WTC11 (cell line): ENCODE results near the gene STK32B. TPM values are rescaled to one million over a fixed set of nuclear protein-coding genes. Genes with fewer than 3 reads are reported as not detected.

Experiments
- ATAC-seq: fragments of 200-7000 bp; cut with Tn5 transposase; 2 replicates; pipeline ENCODE4 v1.10.0; 2021; ENCODE audit warnings: mild to moderate bottlenecking, moderate library complexity
- CTCF ChIA-PET: fragments of 300-600 bp; sonication (Branson Sonifier 250); formaldehyde crosslinking; loops from one replicate; lab custom pipeline; 2021; ENCODE audit warnings: antibody characterized with exemption; lab: Charles Lee
- POLR2A ChIA-PET: fragments of 350-600 bp; sonication (Branson Sonifier 250); formaldehyde crosslinking; loops from one replicate; lab custom pipeline; 2021; ENCODE audit warnings: antibody characterized with exemption; lab: Charles Lee
- DNase-seq: peaks from one replicate; pipeline ENCODE4 v3.0.0; 2021; ENCODE audit warnings: low spot score
- H3K27ac Mint-ChIP-seq: 2 replicates; pipeline ENCODE4 v1.8.0; 2021; ENCODE audit warnings: mixed read lengths
- H3K27me3 Mint-ChIP-seq: 2 replicates; pipeline ENCODE4 v1.8.0; 2021; ENCODE audit warnings: low read depth, mild to moderate bottlenecking, moderate library complexity, mixed read lengths
- H3K36me3 Mint-ChIP-seq: 2 replicates; pipeline ENCODE4 v1.8.0; 2021; ENCODE audit warnings: mixed read lengths
- H3K4me1 Mint-ChIP-seq: 2 replicates; pipeline ENCODE4 v1.8.0; 2022; ENCODE audit warnings: mixed read lengths
- H3K4me3 Mint-ChIP-seq: 2 replicates; pipeline ENCODE4 v1.8.0; 2021; ENCODE audit warnings: mild to moderate bottlenecking, moderate library complexity, mixed read lengths
- H3K9me3 Mint-ChIP-seq: 2 replicates; pipeline ENCODE4 v1.8.0; 2021; ENCODE audit warnings: mixed read lengths
- FOXJ3 ChIP-seq: sonication (generic); formaldehyde crosslinking; IDR thresholded peaks from 2 replicates; pipeline ENCODE4 v1.9.0; 2021; ENCODE audit warnings: missing genetic modification reagents, mild to moderate bottlenecking, borderline replicate concordance
- IRF2 ChIP-seq: sonication (generic); formaldehyde crosslinking; IDR thresholded peaks from 2 replicates; pipeline ENCODE4 v1.8.0; 2022; ENCODE audit warnings: low read depth, missing genetic modification reagents, borderline replicate concordance
- JUN ChIP-seq: sonication (generic); formaldehyde crosslinking; IDR thresholded peaks from 2 replicates; pipeline ENCODE4 v1.8.0; 2023; ENCODE audit warnings: mild to moderate bottlenecking, missing genetic modification reagents
- NFE2L1 ChIP-seq: sonication (generic); formaldehyde crosslinking; IDR thresholded peaks from 2 replicates; pipeline ENCODE4 v1.8.1; 2023; ENCODE audit warnings: missing genetic modification reagents
- NR1H2 ChIP-seq: sonication (generic); formaldehyde crosslinking; IDR thresholded peaks from 2 replicates; pipeline ENCODE4 v1.9.0; 2021; ENCODE audit warnings: mild to moderate bottlenecking, moderate library complexity, missing genetic modification reagents
- OVOL2 ChIP-seq: fragments of 250-450 bp; sonication (Bioruptor Pico); IDR thresholded peaks from 2 replicates; pipeline ENCODE4 v1.9.0; 2021; ENCODE audit warnings: mild to moderate bottlenecking, borderline replicate concordance
- SMAD3 ChIP-seq: sonication (generic); formaldehyde crosslinking; IDR thresholded peaks from 2 replicates; pipeline ENCODE4 v1.8.0; 2022; ENCODE audit warnings: missing genetic modification reagents, mild to moderate bottlenecking, borderline replicate concordance
- SMAD4 ChIP-seq: sonication (generic); formaldehyde crosslinking; IDR thresholded peaks from 2 replicates; pipeline ENCODE4 v1.8.0; 2022; ENCODE audit warnings: mild to moderate bottlenecking, missing genetic modification reagents
- ZNF396 ChIP-seq: fragments of 250-450 bp; sonication (Bioruptor Pico); IDR thresholded peaks from 2 replicates; pipeline ENCODE4 v1.8.0; 2021; ENCODE audit warnings: mild to moderate bottlenecking, moderate library complexity, borderline replicate concordance
- ZNF416 ChIP-seq: fragments of 250-450 bp; sonication (Bioruptor Pico); IDR thresholded peaks from 2 replicates; pipeline ENCODE4 v1.9.0; 2021; ENCODE audit warnings: mild to moderate bottlenecking, inconsistent platforms
- ZNF671 ChIP-seq: fragments of 250-450 bp; sonication (Bioruptor Pico); IDR thresholded peaks from 2 replicates; pipeline ENCODE4 v1.8.0; 2021; ENCODE audit warnings: mild to moderate bottlenecking
- total RNA-seq: library from RNA; stranded (reverse); gene quantifications from 3 replicates; pipeline ENCODE4 v1.2.3, GENCODE V29; 2021
- TF ChIP-seq, protein P1 (sequence below): fragments of 250-450 bp; sonication (Bioruptor Pico); conservative IDR thresholded peaks from 2 replicates; pipeline ENCODE4 v1.9.0; 2021; ENCODE audit warnings: mild to moderate bottlenecking
- TF ChIP-seq, protein P2 (sequence below): fragments of 250-450 bp; sonication (Bioruptor Pico); IDR thresholded peaks from 2 replicates; pipeline ENCODE4 v2.1.2; 2022; ENCODE audit warnings: mild to moderate bottlenecking, moderate library complexity
- TF ChIP-seq, protein P3 (sequence below): sonication (generic); formaldehyde crosslinking; IDR thresholded peaks from 2 replicates; pipeline ENCODE4 v1.8.1; 2023; ENCODE audit warnings: mild to moderate bottlenecking, missing genetic modification reagents, moderate library complexity
- TF ChIP-seq, protein P4 (sequence below): fragments of 200-600 bp; IDR thresholded peaks from 2 replicates; pipeline ENCODE4 v1.8.0; 2022; ENCODE audit warnings: antibody characterized with exemption
- TF ChIP-seq, protein P5 (sequence below): sonication (generic); formaldehyde crosslinking; IDR thresholded peaks from 2 replicates; pipeline ENCODE4 v1.8.0; 2023; ENCODE audit warnings: mild to moderate bottlenecking, missing genetic modification reagents
- TF ChIP-seq, protein P6 (sequence below): sonication (generic); formaldehyde crosslinking; conservative IDR thresholded peaks from 2 replicates; pipeline ENCODE4 v1.8.1; 2022; ENCODE audit warnings: mild to moderate bottlenecking, missing genetic modification reagents
- TF ChIP-seq, protein P7 (sequence below): sonication (generic); formaldehyde crosslinking; IDR thresholded peaks from 2 replicates; pipeline ENCODE4 v1.8.1; 2022; ENCODE audit warnings: mild to moderate bottlenecking, moderate library complexity, missing genetic modification reagents

Gene STK32B
- total RNA-seq, 1 experiment from 2014 or later: 1.9 TPM

DNA sequence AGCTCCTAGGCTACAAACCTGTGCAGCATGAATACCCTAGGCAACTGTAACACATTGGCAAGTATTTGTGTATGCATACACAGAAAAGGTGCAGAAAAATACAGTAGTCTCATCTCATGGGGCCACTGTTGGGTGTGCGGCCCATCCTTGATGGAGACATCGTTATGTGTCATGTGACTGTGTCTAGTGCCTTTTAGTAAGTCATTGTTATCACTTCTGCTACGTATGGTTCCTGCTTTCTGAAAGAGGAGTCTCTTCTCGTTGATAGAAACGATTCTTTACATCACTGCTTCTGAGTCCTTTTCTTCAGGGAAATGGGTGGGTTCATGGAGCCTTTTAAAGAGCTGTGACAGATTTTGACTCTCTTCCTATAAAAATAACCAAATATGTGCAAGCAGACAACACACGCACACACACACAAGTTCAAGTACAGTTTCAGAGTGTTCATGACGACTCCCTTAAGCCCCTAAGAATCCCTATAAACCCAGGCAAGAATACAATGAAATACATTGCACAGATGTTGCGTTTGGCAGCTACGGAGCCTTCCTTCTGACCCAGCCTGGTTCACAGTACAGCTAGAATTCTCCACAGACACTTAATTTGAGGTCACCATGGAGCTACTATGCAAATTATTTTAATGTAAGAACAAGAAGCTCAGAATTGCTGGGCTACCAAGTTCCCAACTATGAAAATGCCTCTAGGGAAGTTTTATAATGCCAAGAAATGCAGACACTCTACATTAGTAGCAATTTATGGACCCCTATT is 10.2 kb upstream of the STK32B start:
- CTCF ChIA-PET: interaction anchor here (0.7 kb wide), 1 partner anchor 771 kb away, joined by 3 read pairs; no protein-coding TSS in a partner anchor
- Mint-ChIP-seq H3K27me3 (peaks cover 19% of the 10 kb centered on the region), H3K4me1 (peaks cover 15% of the 10 kb centered on the region), H3K36me3 (no peaks in the 10 kb centered on the region), H3K27ac (no peak overlapping the region), H3K9me3 (peaks cover 5% of the 10 kb centered on the region; the same call in 1 of the 2 replicates), H3K4me3 (no peak overlapping the region)
- ATAC-seq: no peak
- POLR2A ChIA-PET: no interaction called here
- TF ChIP-seq, protein P1, sequence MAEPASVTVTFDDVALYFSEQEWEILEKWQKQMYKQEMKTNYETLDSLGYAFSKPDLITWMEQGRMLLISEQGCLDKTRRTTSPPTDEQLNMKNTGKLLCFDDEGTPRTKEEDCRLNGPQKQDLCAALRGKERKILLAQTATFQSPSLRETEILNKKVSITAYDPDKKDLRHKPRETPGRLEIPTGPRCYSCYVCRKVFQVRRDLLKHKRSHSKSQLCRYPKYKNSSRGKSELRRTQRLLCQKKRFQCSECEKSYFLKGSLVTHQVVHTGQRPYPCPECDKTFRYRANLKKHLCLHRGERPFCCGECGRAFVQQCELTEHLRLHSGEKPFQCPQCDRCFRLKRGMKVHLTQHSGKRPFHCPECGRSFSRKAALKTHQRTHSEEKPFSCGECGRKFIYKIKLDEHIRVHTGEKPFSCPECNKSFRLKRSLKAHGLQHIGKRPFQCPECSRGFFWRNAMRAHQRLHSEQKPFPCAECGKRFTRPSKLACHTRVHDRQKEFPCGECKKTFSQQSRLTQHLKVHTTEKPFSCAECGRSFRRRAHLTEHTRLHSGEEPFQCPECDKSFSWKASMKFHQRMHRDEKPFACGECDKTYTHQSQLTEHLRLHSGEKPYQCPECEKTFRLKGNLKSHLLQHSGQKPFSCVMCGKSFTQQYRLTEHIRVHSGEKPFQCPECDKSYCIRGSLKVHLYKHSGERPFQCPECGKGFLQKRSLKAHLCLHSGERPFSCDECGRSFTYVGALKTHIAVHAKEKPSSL (CRISPR knock-in tag): no peak
- TF ChIP-seq, protein P2, sequence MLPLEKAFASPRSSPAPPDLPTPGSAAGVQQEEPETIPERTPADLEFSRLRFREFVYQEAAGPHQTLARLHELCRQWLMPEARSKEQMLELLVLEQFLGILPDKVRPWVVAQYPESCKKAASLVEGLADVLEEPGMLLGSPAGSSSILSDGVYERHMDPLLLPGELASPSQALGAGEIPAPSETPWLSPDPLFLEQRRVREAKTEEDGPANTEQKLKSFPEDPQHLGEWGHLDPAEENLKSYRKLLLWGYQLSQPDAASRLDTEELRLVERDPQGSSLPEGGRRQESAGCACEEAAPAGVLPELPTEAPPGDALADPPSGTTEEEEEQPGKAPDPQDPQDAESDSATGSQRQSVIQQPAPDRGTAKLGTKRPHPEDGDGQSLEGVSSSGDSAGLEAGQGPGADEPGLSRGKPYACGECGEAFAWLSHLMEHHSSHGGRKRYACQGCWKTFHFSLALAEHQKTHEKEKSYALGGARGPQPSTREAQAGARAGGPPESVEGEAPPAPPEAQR: no peak
- TF ChIP-seq JUN (CRISPR knock-in tag): no peak
- TF ChIP-seq, protein P3, sequence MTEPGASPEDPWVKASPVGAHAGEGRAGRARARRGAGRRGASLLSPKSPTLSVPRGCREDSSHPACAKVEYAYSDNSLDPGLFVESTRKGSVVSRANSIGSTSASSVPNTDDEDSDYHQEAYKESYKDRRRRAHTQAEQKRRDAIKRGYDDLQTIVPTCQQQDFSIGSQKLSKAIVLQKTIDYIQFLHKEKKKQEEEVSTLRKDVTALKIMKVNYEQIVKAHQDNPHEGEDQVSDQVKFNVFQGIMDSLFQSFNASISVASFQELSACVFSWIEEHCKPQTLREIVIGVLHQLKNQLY (CRISPR knock-in tag): no peak
- TF ChIP-seq, protein P4, sequence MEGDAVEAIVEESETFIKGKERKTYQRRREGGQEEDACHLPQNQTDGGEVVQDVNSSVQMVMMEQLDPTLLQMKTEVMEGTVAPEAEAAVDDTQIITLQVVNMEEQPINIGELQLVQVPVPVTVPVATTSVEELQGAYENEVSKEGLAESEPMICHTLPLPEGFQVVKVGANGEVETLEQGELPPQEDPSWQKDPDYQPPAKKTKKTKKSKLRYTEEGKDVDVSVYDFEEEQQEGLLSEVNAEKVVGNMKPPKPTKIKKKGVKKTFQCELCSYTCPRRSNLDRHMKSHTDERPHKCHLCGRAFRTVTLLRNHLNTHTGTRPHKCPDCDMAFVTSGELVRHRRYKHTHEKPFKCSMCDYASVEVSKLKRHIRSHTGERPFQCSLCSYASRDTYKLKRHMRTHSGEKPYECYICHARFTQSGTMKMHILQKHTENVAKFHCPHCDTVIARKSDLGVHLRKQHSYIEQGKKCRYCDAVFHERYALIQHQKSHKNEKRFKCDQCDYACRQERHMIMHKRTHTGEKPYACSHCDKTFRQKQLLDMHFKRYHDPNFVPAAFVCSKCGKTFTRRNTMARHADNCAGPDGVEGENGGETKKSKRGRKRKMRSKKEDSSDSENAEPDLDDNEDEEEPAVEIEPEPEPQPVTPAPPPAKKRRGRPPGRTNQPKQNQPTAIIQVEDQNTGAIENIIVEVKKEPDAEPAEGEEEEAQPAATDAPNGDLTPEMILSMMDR: no peak
- no peak for TF ChIP-seq ZNF396 (CRISPR knock-in tag)
- no peak for TF ChIP-seq ZNF671
- TF ChIP-seq IRF2 (CRISPR knock-in tag): no peak
- TF ChIP-seq, protein P5, sequence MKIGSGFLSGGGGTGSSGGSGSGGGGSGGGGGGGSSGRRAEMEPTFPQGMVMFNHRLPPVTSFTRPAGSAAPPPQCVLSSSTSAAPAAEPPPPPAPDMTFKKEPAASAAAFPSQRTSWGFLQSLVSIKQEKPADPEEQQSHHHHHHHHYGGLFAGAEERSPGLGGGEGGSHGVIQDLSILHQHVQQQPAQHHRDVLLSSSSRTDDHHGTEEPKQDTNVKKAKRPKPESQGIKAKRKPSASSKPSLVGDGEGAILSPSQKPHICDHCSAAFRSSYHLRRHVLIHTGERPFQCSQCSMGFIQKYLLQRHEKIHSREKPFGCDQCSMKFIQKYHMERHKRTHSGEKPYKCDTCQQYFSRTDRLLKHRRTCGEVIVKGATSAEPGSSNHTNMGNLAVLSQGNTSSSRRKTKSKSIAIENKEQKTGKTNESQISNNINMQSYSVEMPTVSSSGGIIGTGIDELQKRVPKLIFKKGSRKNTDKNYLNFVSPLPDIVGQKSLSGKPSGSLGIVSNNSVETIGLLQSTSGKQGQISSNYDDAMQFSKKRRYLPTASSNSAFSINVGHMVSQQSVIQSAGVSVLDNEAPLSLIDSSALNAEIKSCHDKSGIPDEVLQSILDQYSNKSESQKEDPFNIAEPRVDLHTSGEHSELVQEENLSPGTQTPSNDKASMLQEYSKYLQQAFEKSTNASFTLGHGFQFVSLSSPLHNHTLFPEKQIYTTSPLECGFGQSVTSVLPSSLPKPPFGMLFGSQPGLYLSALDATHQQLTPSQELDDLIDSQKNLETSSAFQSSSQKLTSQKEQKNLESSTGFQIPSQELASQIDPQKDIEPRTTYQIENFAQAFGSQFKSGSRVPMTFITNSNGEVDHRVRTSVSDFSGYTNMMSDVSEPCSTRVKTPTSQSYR (CRISPR knock-in tag): no peak
- no peak for TF ChIP-seq OVOL2 (CRISPR knock-in tag)
- no peak for TF ChIP-seq NFE2L1 (CRISPR knock-in tag)
- TF ChIP-seq SMAD4 (CRISPR knock-in tag): no peak
- TF ChIP-seq, protein P6, sequence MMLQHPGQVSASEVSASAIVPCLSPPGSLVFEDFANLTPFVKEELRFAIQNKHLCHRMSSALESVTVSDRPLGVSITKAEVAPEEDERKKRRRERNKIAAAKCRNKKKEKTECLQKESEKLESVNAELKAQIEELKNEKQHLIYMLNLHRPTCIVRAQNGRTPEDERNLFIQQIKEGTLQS (CRISPR knock-in tag): no peak
- TF ChIP-seq FOXJ3 (CRISPR knock-in tag): no peak
- TF ChIP-seq NR1H2 (CRISPR knock-in tag): no peak
- TF ChIP-seq, protein P7, sequence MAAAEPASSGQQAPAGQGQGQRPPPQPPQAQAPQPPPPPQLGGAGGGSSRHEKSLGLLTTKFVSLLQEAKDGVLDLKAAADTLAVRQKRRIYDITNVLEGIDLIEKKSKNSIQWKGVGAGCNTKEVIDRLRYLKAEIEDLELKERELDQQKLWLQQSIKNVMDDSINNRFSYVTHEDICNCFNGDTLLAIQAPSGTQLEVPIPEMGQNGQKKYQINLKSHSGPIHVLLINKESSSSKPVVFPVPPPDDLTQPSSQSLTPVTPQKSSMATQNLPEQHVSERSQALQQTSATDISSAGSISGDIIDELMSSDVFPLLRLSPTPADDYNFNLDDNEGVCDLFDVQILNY (CRISPR knock-in tag): no peak
- no peak for TF ChIP-seq ZNF416 (CRISPR knock-in tag)
- TF ChIP-seq SMAD3 (CRISPR knock-in tag): no peak
- no peak for DNase-seq
